Activated CD8-positive, alpha-beta memory T cell treated with anti-CD3 and anti-CD28 coated beads, Interleukin-2, amount 50 U/mL, for 1 hour (primary cell): ENCODE measurements around the gene MPP2.
"Not testable (repeated sequence)": the region's sequence is repeated elsewhere in the genome, so short reads cannot be mapped to it uniquely, and the experiment has no call there.

Experiments used
- DNase-seq: peaks from one replicate; pipeline ENCODE4 v3.0.0-alpha.2; 2020; ENCODE audit errors: extremely low read depth

The MPP2 gene

GRCh38 chr17:43846963-43847371 lies 60.4 kb downstream of the MPP2 start, which contains the start of gene CD300LG:
CD300LG (plus strand) TSS chr17:43847176; CDS start chr17:43847217, 41 bp downstream.
- DNase-seq: no peak

GRCh38 chr17:43846221-43846712 lies 61.1 kb downstream of the MPP2 start:
- DNase-seq: no peak

GRCh38 chr17:43845766-43846165 lies 61.6 kb downstream of the MPP2 start:
- no peak for DNase-seq

GRCh38 chr17:43844241-43844640 lies 63.1 kb downstream of the MPP2 start:
- DNase-seq: no peak

GRCh38 chr17:43842975-43843325 lies 64.4 kb downstream of the MPP2 start:
- DNase-seq: no peak

- DNase-seq: not testable (repeated sequence)
Measured at GRCh38 chr17:43842091-43842974, 65.0 kb downstream of the MPP2 start.

GRCh38 chr17:43841282-43841681 lies 66.1 kb downstream of the MPP2 start:
- no peak for DNase-seq

GRCh38 chr17:43840814-43841213 lies 66.5 kb downstream of the MPP2 start:
- DNase-seq: no peak

GRCh38 chr17:43839670-43840108 lies 67.6 kb downstream of the MPP2 start:
- no peak for DNase-seq

- DNase-seq: no peak
Measured at GRCh38 chr17:43834106-43834505, 73.2 kb downstream of the MPP2 start.

- DNase-seq: no peak
Measured at GRCh38 chr17:43832976-43833829, 74.1 kb downstream of the MPP2 start, which contains the start of gene MPP3. MPP3 (minus strand) TSS chr17:43833146; CDS start chr17:43831906, 1,240 bp downstream.

- no peak for DNase-seq
Measured at GRCh38 chr17:43832168-43832975, 75.0 kb downstream of the MPP2 start.

GRCh38 chr17:43831633-43832032 lies 75.7 kb downstream of the MPP2 start:
- no peak for DNase-seq

- DNase-seq: no peak
Measured at GRCh38 chr17:43830510-43831140, 76.7 kb downstream of the MPP2 start.

GRCh38 chr17:43829738-43830137 lies 77.6 kb downstream of the MPP2 start:
- no peak for DNase-seq

GRCh38 chr17:43827596-43827995 lies 79.7 kb downstream of the MPP2 start:
- no peak for DNase-seq

GRCh38 chr17:43826206-43826605 lies 81.1 kb downstream of the MPP2 start:
- DNase-seq: no peak

GRCh38 chr17:43825567-43825966 lies 81.8 kb downstream of the MPP2 start:
- DNase-seq: no peak
